Progenitor cell of endocrine pancreas (in vitro differentiated cells): ENCODE results near the gene BCLAF1. TPM values are rescaled to one million over a fixed set of nuclear protein-coding genes. Genes with fewer than 3 reads are reported as not detected.
A peak's percentile ranks its signal among the peaks of the same experiment; 100 is the strongest.

Experiments
- DNase-seq: peaks from one replicate; pipeline ENCODE4 v3.0.0; 2021; ENCODE audit warnings: low spot score; ENCODE audit not compliant: unreplicated experiment
- H3K27ac Mint-ChIP-seq: 2 replicates; pipeline ENCODE4 v1.8.0; 2021; ENCODE audit warnings: mild to moderate bottlenecking, moderate library complexity, mixed read lengths
- H3K27me3 Mint-ChIP-seq: 2 replicates; pipeline ENCODE4 v1.8.0; 2021; ENCODE audit warnings: mixed read lengths
- H3K36me3 Mint-ChIP-seq: 2 replicates; pipeline ENCODE4 v1.8.0; 2022; ENCODE audit warnings: mixed read lengths; ENCODE audit not compliant: insufficient read depth
- H3K4me1 Mint-ChIP-seq: 2 replicates; pipeline ENCODE4 v1.8.0; 2021; ENCODE audit warnings: low read depth, mixed read lengths
- H3K4me3 Mint-ChIP-seq: 2 replicates; pipeline ENCODE4 v1.8.0; 2021; ENCODE audit warnings: low read depth, mild to moderate bottlenecking, moderate library complexity, mixed read lengths
- H3K9me3 Mint-ChIP-seq: 2 replicates; pipeline ENCODE4 v1.8.0; 2021; ENCODE audit warnings: low read depth, mixed read lengths
- CTCF ChIP-seq: fragments of 200-600 bp; sonication (generic); IDR thresholded peaks from one replicate; pipeline ENCODE4 v1.5.0; 2021; ENCODE audit warnings: antibody characterized with exemption, mild to moderate bottlenecking; ENCODE audit not compliant: unreplicated experiment
- total RNA-seq: library from RNA; stranded (reverse); gene quantifications from 2 replicates; pipeline ENCODE4 v1.2.1, GENCODE V29; 2021

Gene BCLAF1
- total RNA-seq, 1 donor from 2014 or later, result 256 TPM

DNA sequence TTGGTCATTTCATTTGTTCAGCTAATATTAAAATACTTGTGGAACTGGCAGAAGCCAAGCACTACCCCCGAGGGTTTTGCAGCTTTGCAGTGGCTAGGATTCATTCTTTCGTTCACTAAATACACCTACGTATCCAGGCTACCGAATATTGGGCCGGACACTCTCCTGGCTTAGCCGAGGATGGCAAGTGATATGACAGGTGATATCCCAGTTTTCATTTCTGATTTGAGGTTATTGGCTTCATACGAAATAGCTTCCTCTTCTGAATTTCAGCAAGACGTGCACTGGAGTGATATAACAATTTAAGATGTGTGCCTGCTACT, 39.0 kb downstream of the BCLAF1 start:
- H3K9me3 Mint-ChIP-seq, result no peaks in the 10 kb centered on the region
- no peaks in the 10 kb centered on the region for H3K27me3 Mint-ChIP-seq
- H3K4me1 Mint-ChIP-seq, result peaks cover 27% of the 10 kb centered on the region
- H3K27ac Mint-ChIP-seq, result peak overlapping the region; percentile 88
- H3K36me3 Mint-ChIP-seq, result no peaks in the 10 kb centered on the region
- DNase-seq, result no peak
- TF ChIP-seq CTCF, result no peak
- peak overlapping the region; percentile 95 for H3K4me3 Mint-ChIP-seq

- no peak for TF ChIP-seq CTCF
- Mint-ChIP-seq H3K27ac (peak within 1 kb of the TSS; percentile 88), H3K9me3 (no peaks in the 10 kb centered on the region), H3K36me3 (no peaks in the 10 kb centered on the region), H3K4me1 (peaks cover 27% of the 10 kb centered on the region), H3K4me3 (peak within 1 kb of the TSS; percentile 95), H3K27me3 (no peaks in the 10 kb centered on the region)
- DNase-seq, result peak; percentile 88
Measured at GRCh38 chr6:136249811-136250685, 39.6 kb downstream of the BCLAF1 start, which contains the start of gene MTFR2. Gene MTFR2, minus strand, starts transcription at chr6:136250311. Its CDS starts 1,212 bp downstream, at chr6:136249099.

- Mint-ChIP-seq H3K9me3 (no peaks in the 10 kb centered on the region), H3K4me3 (peak overlapping the region; percentile 95), H3K36me3 (no peaks in the 10 kb centered on the region), H3K27ac (peak overlapping the region; percentile 88), H3K4me1 (peaks cover 27% of the 10 kb centered on the region), H3K27me3 (no peaks in the 10 kb centered on the region)
- no peak for TF ChIP-seq CTCF
- no peak for DNase-seq
Measured at GRCh38 chr6:136249336-136249735, 40.3 kb downstream of the BCLAF1 start.

DNA sequence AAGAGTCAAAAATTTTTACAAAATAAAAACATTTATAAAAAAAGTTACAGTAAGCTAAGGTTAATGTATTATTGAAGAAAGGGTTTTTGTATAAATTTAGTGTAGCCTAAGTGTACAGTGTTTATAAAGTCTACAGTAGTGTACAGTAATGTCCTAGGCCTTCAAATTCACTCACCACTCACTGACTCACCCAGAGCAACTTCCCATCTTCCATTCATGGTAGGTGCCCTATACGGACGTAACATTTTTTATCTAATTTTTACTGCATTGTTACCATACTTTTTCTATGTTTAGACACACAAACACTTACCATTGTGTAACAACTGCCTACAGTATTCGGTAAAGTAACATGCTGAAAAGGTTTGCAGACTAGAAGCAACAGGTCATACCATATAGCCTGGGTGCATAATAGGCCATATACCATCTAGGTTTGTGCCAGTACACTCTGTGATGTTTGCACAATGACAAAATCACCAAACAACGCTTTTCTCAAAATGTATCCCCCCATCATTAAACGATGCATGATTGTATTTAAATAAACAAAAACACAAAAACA, 45.5 kb downstream of the BCLAF1 start:
- Mint-ChIP-seq H3K27ac (no peak overlapping the region), H3K4me3 (no peak overlapping the region), H3K4me1 (peaks cover 5% of the 10 kb centered on the region), H3K27me3 (no peaks in the 10 kb centered on the region), H3K9me3 (no peaks in the 10 kb centered on the region), H3K36me3 (no peaks in the 10 kb centered on the region)
- no peak for TF ChIP-seq CTCF
- DNase-seq, result no peak

GRCh38 chr6:136236466-136237293, 53.0 kb downstream of the BCLAF1 start:
- peaks cover 4% of the 10 kb centered on the region for H3K4me1 Mint-ChIP-seq
- TF ChIP-seq CTCF, result no peak
- no peak overlapping the region for H3K27ac Mint-ChIP-seq
- H3K9me3 Mint-ChIP-seq, result no peaks in the 10 kb centered on the region
- H3K27me3 Mint-ChIP-seq, result no peaks in the 10 kb centered on the region
- H3K36me3 Mint-ChIP-seq, result peaks cover 5% of the 10 kb centered on the region
- no peak for DNase-seq
- H3K4me3 Mint-ChIP-seq, result no peak overlapping the region
